ENCODE data around the gene SYNJ2.
A peak's percentile ranks its signal among the peaks of the same experiment; 100 is the strongest.

Gene SYNJ2

GRCh38 chr6:158070513-158070912 is 88.8 kb downstream of the SYNJ2 start:
- no peak for DNase-seq (ENCODE audit: low read depth)
- no peak for TF ChIP-seq CTCF (IDR thresholded peaks at IDR 0.05; ENCODE audit: insufficient read depth, low read depth, low read length, missing control alignments)
- no peak overlapping the region for H3K4me3 ChIP-seq (ENCODE audit: low read length)

GRCh38 chr6:158071121-158072082 is 89.7 kb downstream of the SYNJ2 start:
- TF ChIP-seq CTCF (IDR thresholded peaks at IDR 0.05; ENCODE audit: insufficient read depth, low read depth, low read length, missing control alignments) = no peak
- DNase-seq (ENCODE audit: low read depth) = no peak
- H3K4me3 ChIP-seq (ENCODE audit: low read length) = no peak overlapping the region

GRCh38 chr6:158072083-158072721 is 90.5 kb downstream of the SYNJ2 start:
- TF ChIP-seq CTCF (IDR thresholded peaks at IDR 0.05; ENCODE audit: insufficient read depth, low read depth, low read length, missing control alignments) = peak; percentile 91
- DNase-seq (ENCODE audit: low read depth) = peak; percentile 70
- H3K4me3 ChIP-seq (ENCODE audit: low read length) = no peak overlapping the region

- no peak for TF ChIP-seq CTCF (IDR thresholded peaks at IDR 0.05; ENCODE audit: insufficient read depth, low read depth, low read length, missing control alignments)
- no peak for DNase-seq (ENCODE audit: low read depth)
- H3K4me3 ChIP-seq (ENCODE audit: low read length) = no peak overlapping the region
Measured at GRCh38 chr6:158073776-158074175, 92.1 kb downstream of the SYNJ2 start.

GRCh38 chr6:158076548-158076947 is 94.9 kb downstream of the SYNJ2 start:
- no peak for TF ChIP-seq CTCF (IDR thresholded peaks at IDR 0.05; ENCODE audit: insufficient read depth, low read depth, low read length, missing control alignments)
- no peak overlapping the region for H3K4me3 ChIP-seq (ENCODE audit: low read length)
- no peak for DNase-seq (ENCODE audit: low read depth)

GRCh38 chr6:158077676-158078075 is 96.0 kb downstream of the SYNJ2 start:
- DNase-seq (ENCODE audit: low read depth) = no peak
- no peak overlapping the region for H3K4me3 ChIP-seq (ENCODE audit: low read length)
- no peak for TF ChIP-seq CTCF (IDR thresholded peaks at IDR 0.05; ENCODE audit: insufficient read depth, low read depth, low read length, missing control alignments)
